Transverse colon (tissue), 4 donors: ENCODE data around the gene NR2C2AP. TPM values are rescaled to one million over a fixed set of nuclear protein-coding genes. Genes with fewer than 3 reads are reported as not detected.

Experiments used
- DNase-seq: peaks from one replicate; pipeline ENCODE4 v3.0.0-alpha.2; 2019
- H3K27ac ChIP-seq, 4 donors: fragments of 200-600 bp; sonication (generic); 2 replicates each; pipeline ENCODE4 v1.5.1; 2016 to 2018; ENCODE audit warnings: inconsistent platforms in 4 of 4
- H3K27me3 ChIP-seq: fragments of 200-600 bp; sonication (generic); 2 replicates; pipeline ENCODE4 v1.5.1; 2017; ENCODE audit warnings: inconsistent platforms
- H3K36me3 ChIP-seq, 4 donors: fragments of 200-600 bp; sonication (generic); 2 replicates each; pipeline ENCODE4 v1.5.1; 2017 to 2019; ENCODE audit warnings: inconsistent platforms in 4 of 4
- H3K4me1 ChIP-seq, 4 donors: fragments of 200-600 bp; sonication (generic); 2 replicates each; pipeline ENCODE4 v1.5.1; 2017 to 2020; ENCODE audit warnings: inconsistent platforms in 4 of 4
- H3K4me3 ChIP-seq, 4 donors: fragments of 200-600 bp; sonication (generic); 1 replicate in 1 of 4; 2 replicates in 3 of 4; pipeline versions ENCODE4 v1.5.1 to v1.6.1; 2017 to 2019; ENCODE audit warnings: inconsistent platforms in 4 of 4
- H3K9me3 ChIP-seq, 2 donors: fragments of 200-600 bp; sonication (generic); 2 replicates each; pipeline ENCODE4 v1.5.1; 2017 to 2019; ENCODE audit warnings: inconsistent platforms in 2 of 2
- CTCF ChIP-seq, 5 experiments: fragments of 200-600 bp in 3 of 5; fragments of 450-650 bp in 2 of 5; sonication (generic) in 3 of 5; IDR thresholded peaks; 1 replicate in 2 of 5; 2 replicates in 3 of 5; pipeline ENCODE4 v1.5.1; 2016 to 2017; ENCODE audit warnings: antibody characterized with exemption in 5 of 5, inconsistent platforms in 3 of 5, mild to moderate bottlenecking in 2 of 5, moderate library complexity in 1 of 5
- EP300 ChIP-seq: sonication (generic); formaldehyde crosslinking; IDR thresholded peaks from one replicate; pipeline ENCODE4 v1.6.1; 2017; ENCODE audit warnings: antibody characterized with exemption, low read depth
- POLR2A ChIP-seq: fragments of 450-650 bp; IDR thresholded peaks from one replicate; pipeline ENCODE4 v1.6.1; 2016; ENCODE audit warnings: antibody characterized with exemption, mild to moderate bottlenecking, moderate library complexity
- POLR2AphosphoS5 ChIP-seq, 3 donors: sonication (generic); formaldehyde crosslinking; IDR thresholded peaks; one replicate each; pipeline ENCODE4 v1.6.1; 2016; ENCODE audit warnings: antibody characterized with exemption in 3 of 3
- WGBS, 2 donors: methylation state at CpG; one replicate each; pipeline ENCODE4 v1.1.5; 2018; ENCODE audit warnings: low coverage in 1 of 2; 5-methylcytosine and 5-hydroxymethylcytosine counted together
- in situ Hi-C, 4 donors: fragments of 200-750 bp; cut with MboI; loops; one replicate each; pipeline versions ENCODE4 v1.15.0 to v1.15.1; 2017; ENCODE audit warnings: low sequenced_read_pairs in 3 of 4, low pct_ligation_motif_present in 1 of 4, low pct_unique_long_range_greater_than_20kb in 1 of 4
- intact Hi-C: fragments of 100-400 bp; cut with DNase I; formaldehyde crosslinking; loops from one replicate; pipeline ENCODE4 v1.15.1; 2023; ENCODE audit warnings: low total_unique reads
- total RNA-seq, 4 donors: library from RNA; depleted of rRNA; stranded (reverse); fragments of >200 nt; gene quantifications; one replicate each; pipeline ENCODE4 v1.1.0, GENCODE V29; 2016

The NR2C2AP gene
- total RNA-seq, 4 donors from 2014 or later = 2.2 to 12.3 (median 6.4) TPM

- WGBS, 2 donors = 40 to 79% methylated on average over 1 to 13 of the region's 13 CpGs
- H3K36me3 ChIP-seq = peaks cover 0 to 2% (median 0%) of the 10 kb centered on the region in 4 donors
- no peak overlapping the region for H3K4me3 ChIP-seq
- intact Hi-C loops = no loop called here
- DNase-seq = no peak
- peaks cover 5 to 9% (median 8%) of the 10 kb centered on the region in 4 donors for H3K4me1 ChIP-seq
- TF ChIP-seq CTCF (IDR thresholded peaks at IDR 0.05) (no peak), EP300 (no peak), POLR2AphosphoS5 (IDR thresholded peaks at IDR 0.05) (no peak), POLR2A (no peak)
- H3K27me3 ChIP-seq = no peaks in the 10 kb centered on the region
- no peak overlapping the region for H3K27ac ChIP-seq
- H3K9me3 ChIP-seq = no peaks in the 10 kb centered on the region
- in situ Hi-C loops = no loop called here
These were observed 967 bp upstream of the NR2C2AP start for GRCh38 chr19:19204181-19204580.

GRCh38 chr19:19202707-19203011 lies 555 bp downstream of the NR2C2AP start:
- in situ Hi-C loops = no loop called here
- peak overlapping the region; percentile 76 to 89 (median 83) for H3K27ac ChIP-seq
- no peaks in the 10 kb centered on the region for H3K9me3 ChIP-seq
- H3K4me1 ChIP-seq = peaks cover 5 to 9% (median 8%) of the 10 kb centered on the region in 4 donors
- peaks cover 0 to 15% (median 0%) of the 10 kb centered on the region in 4 donors for H3K36me3 ChIP-seq
- peak overlapping the region; percentile 49 to 84 (median 72) for H3K4me3 ChIP-seq
- H3K27me3 ChIP-seq = no peaks in the 10 kb centered on the region
- TF ChIP-seq POLR2A (no peak), EP300 (no peak), POLR2AphosphoS5 (IDR thresholded peaks at IDR 0.05) (no peak), CTCF (IDR thresholded peaks at IDR 0.05) (no peak)
- DNase-seq = no peak
- intact Hi-C loops = no loop called here
- 0 to 7% methylated on average over 1 to 11 of the region's 11 CpGs for WGBS, 2 donors

- Histone ChIP-seq H3K27me3 (no peaks in the 10 kb centered on the region), H3K27ac (peak overlapping the region; percentile 76 to 89 (median 83)), H3K36me3 (peaks cover 0 to 15% (median 3%) of the 10 kb centered on the region in 4 donors), H3K4me1 (peaks cover 5 to 9% (median 8%) of the 10 kb centered on the region in 4 donors), H3K4me3 (peak overlapping the region; percentile 49 to 84 (median 72)), H3K9me3 (no peaks in the 10 kb centered on the region)
- intact Hi-C loops (no loop called here), in situ Hi-C loops (no loop called here)
- TF ChIP-seq EP300 (no peak), POLR2AphosphoS5 (IDR thresholded peaks at IDR 0.05) (no peak), POLR2A (no peak), CTCF (IDR thresholded peaks at IDR 0.05) (no peak)
- DNase-seq = no peak
- 72 to 81% methylated on average over 4 to 19 of the region's 19 CpGs for WGBS, 2 donors
These were observed 1.2 kb downstream of the NR2C2AP start for GRCh38 chr19:19201697-19202630.

GRCh38 chr19:19193926-19194325 lies 9.3 kb downstream of the NR2C2AP start:
- intact Hi-C loops = no loop called here
- peak overlapping the region in 1 of 4 donors; percentile 89 for H3K4me3 ChIP-seq

More at GRCh38 chr19:19193926-19194325, 9.3 kb downstream of the NR2C2AP start:
- TF ChIP-seq EP300 (no peak), POLR2AphosphoS5 (IDR thresholded peaks at IDR 0.05) (no peak), POLR2A (no peak), CTCF (IDR thresholded peaks at IDR 0.05) (no peak)
- Histone ChIP-seq H3K9me3 (no peaks in the 10 kb centered on the region), H3K36me3 (peaks cover 0 to 10% (median 3%) of the 10 kb centered on the region in 4 donors), H3K27ac (peak overlapping the region; percentile 98 to 100 (median 99)), H3K4me1 (peaks cover 6 to 48% (median 40%) of the 10 kb centered on the region in 4 donors), H3K27me3 (no peaks in the 10 kb centered on the region)
- no peak for DNase-seq
- 67 to 100% methylated on average over 1 to 5 of the region's 5 CpGs for WGBS, 2 donors
- in situ Hi-C loops = loop anchor here in 1 of 4 donors (25.0 kb wide), 1 partner anchor 293 kb away; no protein-coding TSS in a partner anchor
